ENCODE measurements around the gene FKBP7. TPM values are rescaled to one million over a fixed set of nuclear protein-coding genes. Genes with fewer than 3 reads are reported as not detected.

The FKBP7 gene
- total RNA-seq, 1 donor, result 38.9 TPM

- no peak for DNase-seq (ENCODE audit: low read depth)
- peak overlapping the region; percentile 91 for H3K4me3 ChIP-seq (ENCODE audit: low read depth, low read length)
- no peak for TF ChIP-seq CTCF (IDR thresholded peaks at IDR 0.05; ENCODE audit: insufficient read depth, low read depth, low read length)
These were observed 28.0 kb downstream of the FKBP7 start for GRCh38 chr2:178450524-178450773.

- DNase-seq (ENCODE audit: low read depth), result peak; percentile 8
- peak overlapping the region; percentile 91 for H3K4me3 ChIP-seq (ENCODE audit: low read depth, low read length)
- no peak for TF ChIP-seq CTCF (IDR thresholded peaks at IDR 0.05; ENCODE audit: insufficient read depth, low read depth, low read length)
These were observed 28.5 kb downstream of the FKBP7 start for GRCh38 chr2:178449700-178450523.

DNA sequence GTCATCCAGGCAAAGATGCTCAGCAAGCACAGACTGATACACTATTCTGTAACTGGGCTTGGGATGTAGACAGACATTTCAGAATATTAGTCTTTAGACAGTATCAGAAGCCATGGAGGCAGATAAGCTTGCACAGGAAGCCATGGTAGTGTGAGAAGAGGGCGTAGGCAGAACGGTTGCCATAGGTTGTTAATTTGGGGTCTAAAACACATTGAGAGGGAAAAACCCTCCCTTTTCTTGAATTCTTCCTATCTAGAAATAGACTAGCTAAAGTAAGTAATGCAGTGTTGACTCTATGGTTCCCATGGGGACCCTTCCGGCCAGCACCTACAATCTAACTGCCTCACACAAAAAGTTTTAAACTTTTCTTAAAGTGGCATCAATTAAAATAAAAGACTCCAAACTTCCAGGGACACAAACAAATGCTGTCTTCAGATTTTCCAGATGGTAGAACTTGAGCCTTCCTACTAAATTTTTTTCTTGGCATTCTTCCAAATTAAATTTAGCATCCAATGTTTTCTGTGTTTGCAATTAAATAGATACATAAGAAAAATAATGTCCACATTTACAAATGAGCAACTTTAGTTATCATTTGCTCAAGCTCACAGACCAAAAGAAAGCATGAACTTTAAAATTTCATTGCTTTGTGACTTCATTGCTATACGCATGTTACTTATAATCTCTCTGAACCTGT, 29.3 kb downstream of the FKBP7 start:
- TF ChIP-seq CTCF (IDR thresholded peaks at IDR 0.05; ENCODE audit: insufficient read depth, low read depth, low read length), result no peak
- H3K4me3 ChIP-seq (ENCODE audit: low read depth, low read length), result peak overlapping the region; percentile 91
- DNase-seq (ENCODE audit: low read depth), result no peak

DNA sequence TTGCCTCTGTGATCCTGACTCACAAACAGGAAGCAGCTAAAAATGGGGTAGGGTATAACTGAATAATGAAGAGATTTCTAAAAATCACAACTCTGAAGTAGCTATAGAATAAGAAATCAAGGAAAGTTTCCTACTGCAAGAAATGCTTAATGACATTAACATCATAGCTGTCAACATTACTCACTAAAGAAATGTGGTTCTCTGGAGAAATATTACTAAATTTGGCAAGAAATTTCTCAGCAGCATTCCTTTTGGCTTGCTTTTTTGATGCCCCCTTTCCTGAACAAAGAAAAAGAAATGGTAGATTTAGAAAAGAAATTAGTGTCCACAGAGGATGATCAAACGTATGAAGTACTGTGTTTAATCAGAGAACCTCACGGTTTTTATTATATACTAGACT, 37.0 kb downstream of the FKBP7 start:
- no peak for TF ChIP-seq CTCF (IDR thresholded peaks at IDR 0.05; ENCODE audit: insufficient read depth, low read depth, low read length)
- DNase-seq (ENCODE audit: low read depth), result no peak
- no peak overlapping the region for H3K4me3 ChIP-seq (ENCODE audit: low read depth, low read length)

DNA sequence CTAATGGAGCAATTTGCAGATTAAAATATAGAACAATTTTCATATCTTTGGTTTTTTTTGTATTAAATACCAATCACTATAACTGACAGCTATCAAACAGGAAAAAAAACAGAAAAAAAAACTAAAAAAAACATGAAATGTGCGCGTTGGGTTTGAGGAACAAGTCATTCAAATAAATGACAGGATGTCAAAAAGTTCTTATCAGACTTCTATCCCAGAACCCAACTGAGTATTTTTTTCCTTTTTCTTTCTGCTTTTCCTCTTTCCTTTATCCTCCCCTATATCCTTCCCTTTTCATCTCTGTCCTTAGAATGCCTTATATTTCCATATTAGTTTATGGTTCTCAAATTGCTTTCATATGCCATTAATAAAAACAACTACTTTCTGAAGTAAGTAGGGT, 41.7 kb downstream of the FKBP7 start:
- no peak overlapping the region for H3K4me3 ChIP-seq (ENCODE audit: low read depth, low read length)
- no peak for TF ChIP-seq CTCF (IDR thresholded peaks at IDR 0.05; ENCODE audit: insufficient read depth, low read depth, low read length)
- no peak for DNase-seq (ENCODE audit: low read depth)

DNA sequence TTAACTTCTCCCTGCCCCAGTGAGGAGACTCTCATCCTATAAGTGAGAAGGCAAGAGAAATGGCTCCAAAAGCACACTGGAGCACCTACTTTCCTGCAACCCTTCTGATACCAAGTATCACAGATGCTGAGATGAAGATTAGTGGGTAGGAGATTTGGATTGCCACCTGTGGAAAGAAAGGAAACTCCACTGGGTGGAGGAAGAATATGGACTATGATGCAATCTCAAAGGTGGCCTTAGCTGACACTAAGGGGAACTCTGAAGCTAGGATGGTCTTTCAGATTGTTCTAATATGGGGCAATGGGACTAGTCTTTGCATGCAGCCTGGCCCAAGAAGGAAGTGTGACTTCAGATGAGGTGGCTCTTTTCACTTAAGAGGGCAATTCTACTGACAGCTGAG, 49.1 kb downstream of the FKBP7 start:
- H3K4me3 ChIP-seq (ENCODE audit: low read depth, low read length), result no peak overlapping the region
- no peak for DNase-seq (ENCODE audit: low read depth)
- no peak for TF ChIP-seq CTCF (IDR thresholded peaks at IDR 0.05; ENCODE audit: insufficient read depth, low read depth, low read length)

Data from fibroblast of villous mesenchyme (primary cell).